HG03439 (cell line): ENCODE results near the gene BMP6.
"Not testable (repeated sequence)": the region's sequence is repeated elsewhere in the genome, so short reads cannot be mapped to it uniquely, and the experiment has no call there.

Experiments
- ATAC-seq: cut with Tn5 transposase; IDR thresholded peaks from one replicate; pipeline ENCODE4 v1.9.1; 2021; ENCODE audit warnings: mild to moderate bottlenecking, moderate library complexity; ENCODE audit not compliant: unreplicated experiment

The BMP6 gene

DNA sequence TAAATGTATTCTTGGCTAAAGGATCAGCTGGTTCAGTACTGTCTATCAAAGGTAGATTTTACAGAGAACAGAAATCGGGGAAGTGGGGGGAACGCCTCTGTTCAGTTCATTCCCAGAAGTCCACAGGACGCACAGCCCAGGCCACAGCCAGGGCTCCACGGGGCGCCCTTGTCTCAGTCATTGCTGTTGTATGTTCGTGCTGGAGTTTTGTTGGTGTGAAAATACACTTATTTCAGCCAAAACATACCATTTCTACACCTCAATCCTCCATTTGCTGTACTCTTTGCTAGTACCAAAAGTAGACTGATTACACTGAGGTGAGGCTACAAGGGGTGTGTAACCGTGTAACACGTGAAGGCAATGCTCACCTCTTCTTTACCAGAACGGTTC lies 154.8 kb downstream of the BMP6 start:
- no peak for ATAC-seq

DNA sequence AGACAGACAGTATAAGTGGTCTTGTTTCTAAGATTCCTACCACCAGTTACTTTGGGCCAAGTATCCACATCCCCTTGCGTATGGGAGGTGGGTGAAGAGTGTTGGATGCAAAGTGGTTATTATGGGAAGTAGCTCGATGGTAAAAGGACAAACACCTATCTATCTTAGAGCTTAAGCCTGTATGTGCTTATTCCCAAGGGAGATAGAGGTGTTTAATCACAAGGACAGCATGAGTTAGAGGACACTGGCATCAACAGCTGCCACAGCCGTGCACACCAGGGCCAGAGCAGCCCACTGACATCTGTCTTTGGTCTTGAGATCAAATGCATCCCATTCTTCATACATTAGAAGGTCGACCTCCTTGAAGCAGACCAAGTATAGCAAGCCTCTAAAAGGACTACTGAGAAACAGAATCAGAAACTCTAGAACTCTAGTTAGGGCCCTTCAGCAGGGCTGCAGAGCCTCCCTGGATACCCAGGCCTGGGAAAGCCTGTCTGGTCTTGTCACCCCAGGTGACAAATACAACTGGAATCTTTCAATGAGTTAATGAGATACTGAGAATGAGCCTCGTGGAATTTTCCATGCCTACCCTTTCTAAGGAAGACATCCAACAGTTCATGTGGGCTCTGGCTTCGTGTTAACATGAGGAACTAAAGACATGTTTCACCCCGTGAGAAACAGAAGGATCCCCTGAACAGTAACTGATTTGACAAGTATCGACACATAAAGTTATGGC lies 156.0 kb downstream of the BMP6 start:
- ATAC-seq, result no peak

DNA sequence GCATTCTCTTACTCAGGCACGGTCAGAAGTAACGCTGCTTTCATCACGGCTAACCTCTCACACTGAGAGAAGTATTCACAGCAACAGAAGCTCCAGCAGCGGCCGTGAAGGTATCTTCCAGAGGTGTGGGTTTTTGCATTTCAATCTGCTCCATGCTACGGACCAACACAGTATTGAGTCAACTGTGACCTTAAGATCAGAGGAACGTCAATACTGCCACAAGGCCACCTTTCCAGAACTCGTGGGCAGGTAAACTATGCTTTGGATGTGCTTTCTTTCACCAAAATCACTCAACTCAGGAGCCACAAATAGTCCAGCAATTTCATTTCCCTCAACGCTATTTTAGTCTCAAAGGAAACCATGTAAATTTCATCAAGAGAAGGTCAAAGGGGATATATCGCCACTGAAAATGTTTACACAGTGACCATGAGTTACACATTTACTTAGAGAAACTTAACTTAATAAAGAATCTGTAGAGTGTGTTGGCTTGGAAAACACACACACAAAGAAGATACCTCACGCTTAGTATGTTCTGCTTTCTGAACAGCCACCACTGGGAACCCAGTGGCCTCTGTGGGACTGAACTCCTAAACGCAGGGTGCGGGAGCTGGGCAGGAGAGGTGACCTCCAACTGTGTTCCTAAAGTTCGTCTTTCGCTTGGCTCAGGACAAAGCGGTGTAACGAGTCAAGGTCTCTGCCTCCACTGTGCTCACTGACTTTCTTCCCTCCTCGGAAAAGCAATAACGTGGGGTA lies 156.8 kb downstream of the BMP6 start:
- no peak for ATAC-seq

DNA sequence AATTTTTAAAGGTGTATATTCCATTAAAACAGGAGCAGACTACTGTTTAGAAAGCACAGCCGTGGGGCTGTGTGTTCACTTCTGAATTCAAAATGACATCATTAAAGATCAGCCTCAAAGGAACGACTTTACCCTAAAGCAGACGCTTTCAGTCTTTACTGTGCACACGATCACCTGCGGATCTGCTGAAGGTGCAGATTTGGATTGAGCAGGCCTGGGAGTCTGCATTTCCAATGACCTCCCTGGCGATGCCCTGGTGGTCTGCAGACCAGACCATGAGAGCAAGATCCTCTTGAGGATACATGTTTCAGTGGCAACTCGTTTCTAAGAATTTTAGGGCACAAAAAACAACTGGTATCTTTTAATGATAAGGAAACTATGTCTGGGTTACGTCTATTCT lies 157.5 kb downstream of the BMP6 start:
- no peak for ATAC-seq

DNA sequence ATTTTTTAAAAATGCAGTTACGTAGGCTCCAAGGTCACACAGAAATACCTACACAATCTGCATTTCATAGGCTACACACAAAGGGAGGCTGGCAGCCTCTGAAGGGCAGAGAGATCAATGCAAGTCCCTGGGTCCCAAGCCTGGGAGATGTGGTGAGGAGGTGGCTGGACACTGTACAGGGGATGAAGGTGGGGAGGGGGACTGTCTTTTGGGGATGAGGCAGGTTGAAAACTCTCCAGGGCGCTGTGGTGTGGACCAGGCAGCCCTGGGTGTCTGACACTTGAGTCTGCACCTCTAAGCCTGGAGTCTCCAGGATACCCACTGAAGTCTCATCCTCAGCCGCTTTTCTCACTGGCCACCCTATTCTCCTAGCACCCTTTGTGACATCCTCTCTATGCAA lies 160.2 kb downstream of the BMP6 start:
- no peak for ATAC-seq

DNA sequence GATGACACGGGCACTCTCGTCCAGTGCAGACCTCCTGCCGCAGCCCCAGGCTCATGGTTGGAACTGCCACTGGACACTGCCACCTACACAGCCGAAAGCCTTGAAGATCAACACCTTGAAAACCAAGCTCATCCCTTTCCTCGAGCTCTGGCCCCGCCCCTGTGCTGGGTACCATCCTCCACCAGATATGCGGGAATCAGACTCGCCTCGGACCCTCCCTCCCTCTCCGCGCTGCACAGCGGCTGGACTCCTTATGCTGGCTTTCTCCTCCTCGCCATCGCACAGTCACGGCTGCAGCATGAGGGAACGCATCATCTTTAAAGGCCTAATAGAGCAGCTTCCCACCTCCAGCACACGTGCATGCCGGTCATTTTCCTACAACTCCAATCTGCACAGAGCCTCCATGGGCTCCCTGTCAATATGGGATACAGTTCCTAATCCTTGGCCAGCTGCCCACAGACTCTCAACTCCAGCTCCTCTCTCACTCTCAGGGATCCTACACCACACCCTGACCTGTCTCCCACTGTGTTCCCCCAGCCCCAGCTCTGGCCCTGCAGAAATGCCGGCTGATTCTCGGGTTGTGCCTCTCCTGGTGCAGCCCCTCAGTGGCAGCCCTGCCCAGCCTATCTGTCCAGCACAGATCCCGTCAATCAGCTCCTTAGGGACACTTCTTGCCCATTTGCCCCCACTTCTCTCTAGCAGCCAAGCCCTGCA lies 161.5 kb downstream of the BMP6 start:
- no peak for ATAC-seq

DNA sequence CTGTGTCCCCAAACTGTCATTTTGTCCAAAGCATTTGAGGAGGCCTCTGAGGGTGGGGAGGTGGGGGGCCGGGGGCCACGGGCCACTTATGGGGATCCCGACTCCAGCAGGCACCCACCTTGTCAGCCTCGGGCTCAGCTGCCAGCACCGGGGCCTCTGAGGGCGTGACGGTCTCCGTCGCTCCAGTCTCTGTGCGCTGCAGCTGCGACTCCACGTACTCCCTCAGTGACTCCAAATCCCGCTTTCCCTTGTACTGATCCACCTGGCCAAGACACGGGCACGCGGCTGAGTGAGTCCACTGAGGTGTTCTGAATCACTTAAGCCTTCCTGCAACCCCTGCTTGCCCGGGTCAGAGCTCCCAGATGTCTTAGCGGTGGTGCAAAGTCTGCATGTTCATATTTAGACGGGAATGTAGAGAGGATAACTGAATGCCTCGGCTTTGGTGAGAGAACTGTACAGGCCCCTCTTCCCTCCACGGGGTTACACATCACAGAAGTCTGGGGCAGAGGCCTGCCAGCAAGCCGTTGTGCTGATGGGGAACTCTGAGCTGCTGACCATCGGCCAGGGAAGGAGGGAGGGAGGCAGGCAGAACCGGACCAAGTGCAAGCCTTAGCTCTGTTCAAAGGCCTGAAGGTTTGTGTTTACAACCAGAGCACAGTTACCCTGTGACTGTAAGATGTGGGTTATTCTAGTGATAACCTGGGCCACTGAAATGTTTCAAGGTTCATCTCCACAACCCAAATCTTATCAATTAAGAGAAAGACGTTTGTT lies 162.9 kb downstream of the BMP6 start:
- no peak for ATAC-seq

DNA sequence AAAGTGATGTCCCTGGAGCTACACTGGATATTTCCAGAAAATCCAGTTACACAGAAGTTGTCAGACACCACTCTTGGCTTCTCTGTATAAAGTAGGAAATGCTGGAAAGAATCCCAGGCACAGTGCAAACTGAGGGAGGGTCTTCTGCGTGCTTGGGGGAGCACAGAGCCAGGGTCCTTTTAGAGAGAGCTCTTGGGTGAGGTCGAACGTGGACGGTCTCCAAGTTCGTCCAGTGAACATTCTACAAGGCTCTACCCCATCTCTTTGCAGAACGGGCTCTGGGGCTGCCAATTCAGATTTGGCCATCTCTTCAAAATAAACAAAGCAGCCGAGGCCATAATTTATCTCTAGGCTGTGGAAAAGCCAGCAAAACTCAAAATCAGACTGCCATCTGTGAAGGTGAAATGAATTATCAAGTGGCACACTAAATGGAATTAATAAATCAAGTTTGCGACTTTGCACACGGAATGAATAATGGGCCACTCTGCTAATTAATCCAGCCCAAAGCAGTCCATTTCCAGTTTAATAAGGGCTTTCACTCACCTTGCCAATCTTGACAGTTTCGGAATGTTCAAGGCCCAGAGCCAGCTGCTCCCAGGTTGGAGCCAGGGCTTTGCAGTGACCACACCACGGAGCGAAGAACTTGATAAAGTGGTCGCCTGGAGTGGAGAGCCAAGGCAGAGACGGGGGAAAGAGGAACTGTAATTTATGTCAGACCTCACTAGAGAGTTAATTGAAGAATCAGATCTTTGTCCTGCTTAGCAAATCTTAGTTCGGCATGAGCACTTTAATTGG lies 165.4 kb downstream of the BMP6 start:
- no peak for ATAC-seq

DNA sequence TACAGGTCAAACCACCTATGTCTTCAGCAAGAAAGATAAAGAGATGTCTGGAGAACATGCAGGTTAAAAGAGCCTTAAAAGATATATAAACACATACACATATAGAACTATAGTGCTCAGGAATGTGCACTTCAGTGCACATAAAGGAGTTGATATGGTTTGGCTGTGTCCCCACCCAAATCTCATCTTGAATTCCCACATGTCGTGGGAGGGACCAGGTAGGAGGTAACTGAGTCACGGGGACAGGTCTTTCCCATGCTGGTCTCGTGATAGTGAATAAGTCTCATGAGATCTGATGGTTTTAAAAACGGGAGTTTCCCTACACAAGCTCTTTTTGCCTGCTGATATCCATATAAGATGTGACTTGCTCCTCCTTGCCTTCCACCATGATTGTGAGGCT lies 166.5 kb downstream of the BMP6 start:
- not testable (repeated sequence) for ATAC-seq

DNA sequence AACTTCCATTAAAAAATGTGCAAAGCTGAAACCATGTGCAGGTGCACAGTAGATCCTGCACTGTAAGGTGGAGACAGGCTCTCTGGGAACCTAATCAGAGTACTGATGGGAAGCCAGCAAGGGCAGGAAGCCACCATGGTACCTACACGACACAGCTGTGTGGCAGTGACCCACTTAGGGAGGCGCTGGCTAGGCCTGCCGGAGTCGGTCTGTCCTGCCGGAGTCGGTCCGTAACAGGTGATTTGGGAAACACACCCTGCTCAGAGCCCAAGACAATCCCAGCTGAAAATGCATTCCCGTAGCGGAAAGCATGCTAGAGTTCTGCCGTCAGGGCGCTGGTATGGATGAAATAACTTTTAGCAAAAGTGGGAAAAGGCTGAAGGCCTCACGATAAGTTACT lies 167.4 kb downstream of the BMP6 start:
- no peak for ATAC-seq

DNA sequence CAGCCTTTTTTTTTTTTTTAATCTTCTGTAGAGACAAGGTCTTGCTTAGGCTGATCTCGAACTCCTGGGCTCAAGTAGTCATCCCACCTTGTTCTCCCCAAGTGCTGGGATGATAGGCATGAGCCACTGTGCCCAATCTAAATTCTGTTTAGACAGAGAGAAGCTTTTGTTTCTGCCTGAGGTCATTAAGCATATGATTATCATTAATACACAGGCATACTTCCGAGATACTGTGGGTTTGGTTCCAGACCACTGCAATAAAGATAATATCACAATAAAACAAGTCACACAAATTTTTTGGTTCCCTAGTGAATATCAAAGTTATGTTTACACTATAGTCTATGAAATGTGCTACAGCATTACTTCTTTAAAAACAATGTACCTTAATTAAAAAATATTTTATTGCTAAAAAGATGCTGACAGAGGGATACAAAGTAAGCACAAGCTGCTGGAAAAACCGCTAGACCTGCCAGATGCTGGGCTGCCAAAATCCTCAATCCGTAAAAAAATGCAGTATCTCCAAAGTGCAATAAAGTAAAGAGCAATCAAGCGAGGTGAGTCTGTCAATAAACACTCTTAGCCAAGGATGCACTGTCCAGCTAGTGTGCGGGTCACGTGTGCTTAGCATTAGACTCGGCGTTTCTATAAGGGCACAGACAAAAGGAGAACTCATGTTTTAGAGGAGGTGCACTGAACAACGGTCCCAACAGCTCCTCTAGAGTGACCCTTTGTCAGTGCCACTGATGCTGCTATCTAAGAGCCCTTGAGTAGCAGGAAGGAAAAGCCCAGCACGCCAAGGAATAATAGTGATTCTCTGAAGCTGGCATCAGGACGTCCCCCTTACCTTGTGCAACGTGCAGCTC lies 168.6 kb downstream of the BMP6 start:
- no peak for ATAC-seq

DNA sequence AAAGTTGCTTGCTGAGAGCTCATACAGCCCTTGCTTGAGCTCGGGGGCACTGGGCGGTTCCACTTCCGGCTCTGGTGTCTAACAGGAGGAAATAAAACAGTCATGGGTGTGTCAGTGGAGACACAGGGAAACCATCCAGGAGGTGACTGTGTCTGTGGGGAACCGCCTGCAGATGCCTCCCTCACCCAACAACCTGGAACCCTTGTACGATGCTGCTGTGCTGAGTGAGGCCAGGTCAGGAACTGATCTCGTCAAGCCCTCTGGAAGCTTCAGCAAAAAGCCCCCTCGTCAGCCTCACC lies 169.2 kb downstream of the BMP6 start:
- ATAC-seq, result no peak

DNA sequence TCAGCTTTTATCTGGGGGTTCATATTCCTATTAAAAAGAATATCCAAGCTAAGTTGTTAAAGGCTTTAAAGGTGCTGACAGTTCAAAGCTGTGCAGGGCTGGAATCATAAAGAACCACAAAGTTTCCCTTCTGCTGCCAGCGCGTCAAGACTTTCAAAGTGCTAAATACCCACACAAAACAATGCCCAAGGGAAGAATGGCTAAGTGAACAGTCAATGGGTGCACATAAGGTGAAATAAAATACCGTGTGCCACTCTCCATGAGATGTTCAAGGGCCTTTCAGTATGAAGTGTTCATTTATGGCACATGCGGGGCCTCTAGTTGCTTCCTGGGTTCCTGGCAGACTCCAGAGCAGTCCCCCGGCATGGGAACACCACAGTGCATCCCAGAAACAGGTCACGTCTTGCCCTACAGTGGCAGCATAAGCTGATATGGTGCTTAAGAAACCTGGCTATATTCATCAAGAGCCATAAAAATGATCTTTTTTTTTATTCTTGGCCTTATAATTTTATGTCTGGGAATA lies 170.6 kb downstream of the BMP6 start:
- no peak for ATAC-seq

DNA sequence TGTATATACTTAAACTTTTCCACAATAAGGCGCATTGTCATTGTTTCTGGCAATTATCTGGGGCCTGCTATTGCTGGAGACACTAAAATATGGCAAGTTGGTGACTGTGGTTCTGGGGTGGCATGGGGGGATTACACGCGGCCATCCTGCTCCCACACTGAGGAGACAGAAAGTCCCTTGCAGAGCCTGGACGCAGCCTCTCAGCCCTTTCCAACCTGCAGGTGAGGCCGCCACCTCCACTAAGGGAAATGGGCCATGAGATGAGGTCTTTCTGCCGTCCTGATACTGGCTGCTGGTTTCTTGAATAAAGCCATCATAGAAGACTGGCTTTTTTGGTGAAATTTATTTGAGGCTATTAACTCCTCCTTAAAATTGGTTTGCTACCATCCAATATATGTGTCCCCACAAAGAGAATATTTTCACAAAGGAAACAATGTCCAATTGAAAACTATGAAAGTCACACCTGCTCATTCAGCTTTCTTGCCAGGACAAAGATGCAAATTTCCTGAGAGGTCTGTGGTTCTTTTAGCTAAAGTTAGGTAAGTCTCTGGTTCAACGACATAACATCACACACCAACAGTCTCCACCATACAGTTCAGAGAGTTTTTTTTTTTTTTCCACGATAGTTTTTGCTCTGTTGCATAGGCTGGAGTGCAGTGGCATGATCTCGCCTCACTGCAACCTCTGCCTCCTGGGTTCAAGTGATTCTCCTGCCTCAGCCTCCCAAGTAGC lies 171.7 kb downstream of the BMP6 start:
- peak; percentile 55 for ATAC-seq

DNA sequence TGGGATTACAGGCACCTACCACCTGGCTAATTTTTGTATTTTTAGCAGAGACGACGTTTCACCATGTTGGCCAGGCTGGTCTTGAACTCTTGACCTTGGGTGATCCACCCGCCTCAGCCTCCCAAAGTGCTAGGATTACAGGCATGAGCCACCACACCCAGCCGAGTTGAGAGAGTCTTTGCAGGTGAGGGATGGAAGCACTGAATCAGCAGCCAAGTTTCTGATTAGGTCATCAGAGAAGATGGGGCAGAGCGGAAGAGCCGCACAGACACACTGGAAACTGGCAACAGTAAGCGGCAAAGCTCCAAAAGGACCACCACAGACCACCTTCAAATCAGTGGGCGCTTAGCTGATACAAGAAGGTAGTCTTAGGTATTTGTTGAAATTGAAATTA lies 172.3 kb downstream of the BMP6 start:
- not testable (repeated sequence) for ATAC-seq

DNA sequence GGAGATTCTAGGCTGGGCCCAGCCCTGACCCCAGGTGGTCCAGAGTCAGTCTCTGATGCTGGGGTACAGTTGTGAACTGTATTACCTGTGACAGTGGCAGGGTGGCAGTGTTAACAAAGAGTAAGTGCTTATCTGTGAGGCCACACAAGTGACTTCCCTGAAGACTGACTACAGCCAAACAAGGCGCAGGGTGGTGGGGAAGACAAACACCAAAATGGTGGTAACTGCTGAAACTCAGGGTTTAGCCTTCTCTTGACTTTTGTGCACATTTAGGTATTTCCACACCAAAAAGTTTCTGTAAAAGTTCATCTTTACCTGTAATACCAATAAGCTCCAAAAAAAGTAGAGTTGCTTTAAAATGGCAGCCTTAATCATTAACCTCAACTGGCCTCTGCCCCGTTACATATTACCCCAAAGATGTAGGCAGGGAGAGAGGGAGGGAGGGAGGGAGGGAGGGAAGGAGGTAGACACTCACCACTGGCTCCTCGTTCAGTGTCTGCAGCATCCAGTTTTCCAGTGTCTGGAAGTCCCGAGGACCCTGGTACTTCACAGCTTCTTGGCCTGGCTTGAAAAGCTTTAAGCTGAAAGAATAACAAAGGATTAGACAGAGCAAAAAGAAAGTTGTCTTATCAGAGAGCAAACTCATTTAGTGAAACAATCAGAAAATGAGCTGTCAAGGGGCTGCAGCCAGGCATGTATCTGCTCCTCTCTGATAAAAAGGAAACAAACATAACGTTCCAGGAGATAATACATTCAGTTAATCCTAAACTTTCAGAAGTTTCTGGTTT lies 173.4 kb downstream of the BMP6 start:
- ATAC-seq, result no peak

DNA sequence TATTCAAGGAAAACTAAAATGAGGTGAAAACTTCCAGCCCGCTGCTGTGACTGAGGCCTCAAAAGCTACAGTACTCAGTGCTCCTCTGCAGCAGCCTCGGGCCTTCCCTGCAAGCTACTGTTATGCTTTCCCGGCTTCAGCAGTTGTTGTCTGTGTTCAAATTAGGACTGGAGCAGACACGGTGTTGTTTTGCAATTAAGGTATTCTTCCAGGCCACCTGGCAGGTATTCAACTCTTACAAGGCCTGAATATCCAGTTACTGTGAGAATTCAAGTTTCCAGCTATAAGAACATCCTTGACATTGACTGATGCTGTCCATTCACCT lies 174.0 kb downstream of the BMP6 start:
- no peak for ATAC-seq

DNA sequence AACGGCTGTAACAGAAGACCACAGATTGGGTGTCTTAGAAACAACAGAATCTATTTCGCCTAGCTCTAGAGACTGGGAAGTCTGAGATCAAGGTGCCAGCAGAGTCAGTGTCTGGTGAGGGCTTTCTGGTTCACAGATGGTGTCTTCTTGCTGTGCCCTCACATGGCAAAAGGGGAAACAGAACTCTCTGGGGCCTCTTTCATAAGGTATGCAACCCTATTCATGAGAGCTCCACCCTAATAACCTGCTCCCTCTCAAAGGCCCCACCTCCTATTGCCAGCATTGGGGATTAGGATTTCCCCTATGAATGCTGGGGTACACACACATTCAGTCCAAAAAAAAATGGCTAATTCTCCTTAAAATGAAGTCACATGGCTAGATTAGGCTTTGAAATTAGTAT lies 174.7 kb downstream of the BMP6 start:
- no peak for ATAC-seq
